Breast epithelium (tissue), 3 donors: ENCODE measurements around the gene RPS2.

Source experiments
- POLR2A ChIP-seq: fragments of 450-650 bp; IDR thresholded peaks from one replicate; pipeline ENCODE4 v1.6.1; 2016; ENCODE audit warnings: antibody characterized with exemption, mild to moderate bottlenecking, moderate library complexity
- TF ChIP-seq, protein P1 (sequence below), 3 donors: fragments of 450-650 bp; IDR thresholded peaks; one replicate each; pipeline ENCODE4 v1.5.1; 2016 to 2017; ENCODE audit warnings: antibody characterized with exemption in 3 of 3, mild to moderate bottlenecking in 3 of 3, moderate library complexity in 3 of 3

DNA sequence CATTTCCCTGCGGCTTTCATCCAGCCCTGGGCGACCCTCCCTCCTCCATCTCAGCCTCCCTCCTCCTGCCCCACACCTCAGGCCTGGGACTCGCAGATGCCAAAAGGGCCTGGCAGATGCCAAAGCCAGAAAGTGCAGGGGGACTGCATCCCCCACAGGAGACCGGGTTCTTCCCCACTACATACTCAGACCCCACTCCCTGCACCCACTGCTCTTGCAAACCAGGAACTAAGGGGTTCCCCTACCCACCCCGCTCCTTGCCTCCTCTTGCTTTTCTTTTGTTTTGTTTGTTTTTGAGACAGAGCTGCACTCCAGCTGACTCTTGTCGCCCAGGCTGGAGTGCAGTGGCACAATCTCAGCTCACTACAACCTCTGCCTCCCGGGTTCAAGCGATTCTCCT lies 49.6 kb downstream of the RPS2 start:
- TF ChIP-seq, protein P1, sequence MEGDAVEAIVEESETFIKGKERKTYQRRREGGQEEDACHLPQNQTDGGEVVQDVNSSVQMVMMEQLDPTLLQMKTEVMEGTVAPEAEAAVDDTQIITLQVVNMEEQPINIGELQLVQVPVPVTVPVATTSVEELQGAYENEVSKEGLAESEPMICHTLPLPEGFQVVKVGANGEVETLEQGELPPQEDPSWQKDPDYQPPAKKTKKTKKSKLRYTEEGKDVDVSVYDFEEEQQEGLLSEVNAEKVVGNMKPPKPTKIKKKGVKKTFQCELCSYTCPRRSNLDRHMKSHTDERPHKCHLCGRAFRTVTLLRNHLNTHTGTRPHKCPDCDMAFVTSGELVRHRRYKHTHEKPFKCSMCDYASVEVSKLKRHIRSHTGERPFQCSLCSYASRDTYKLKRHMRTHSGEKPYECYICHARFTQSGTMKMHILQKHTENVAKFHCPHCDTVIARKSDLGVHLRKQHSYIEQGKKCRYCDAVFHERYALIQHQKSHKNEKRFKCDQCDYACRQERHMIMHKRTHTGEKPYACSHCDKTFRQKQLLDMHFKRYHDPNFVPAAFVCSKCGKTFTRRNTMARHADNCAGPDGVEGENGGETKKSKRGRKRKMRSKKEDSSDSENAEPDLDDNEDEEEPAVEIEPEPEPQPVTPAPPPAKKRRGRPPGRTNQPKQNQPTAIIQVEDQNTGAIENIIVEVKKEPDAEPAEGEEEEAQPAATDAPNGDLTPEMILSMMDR (IDR thresholded peaks at IDR 0.05) = no peak
- no peak for TF ChIP-seq POLR2A
